Measurements from ENCODE around the gene IRF6.
"Not testable (repeated sequence)": the region's sequence is repeated elsewhere in the genome, so short reads cannot be mapped to it uniquely, and the experiment has no call there.

The IRF6 gene

GRCh38 chr1:209822706-209823105 is 16.8 kb upstream of the IRF6 start:
- DNase-seq: no peak

DNA sequence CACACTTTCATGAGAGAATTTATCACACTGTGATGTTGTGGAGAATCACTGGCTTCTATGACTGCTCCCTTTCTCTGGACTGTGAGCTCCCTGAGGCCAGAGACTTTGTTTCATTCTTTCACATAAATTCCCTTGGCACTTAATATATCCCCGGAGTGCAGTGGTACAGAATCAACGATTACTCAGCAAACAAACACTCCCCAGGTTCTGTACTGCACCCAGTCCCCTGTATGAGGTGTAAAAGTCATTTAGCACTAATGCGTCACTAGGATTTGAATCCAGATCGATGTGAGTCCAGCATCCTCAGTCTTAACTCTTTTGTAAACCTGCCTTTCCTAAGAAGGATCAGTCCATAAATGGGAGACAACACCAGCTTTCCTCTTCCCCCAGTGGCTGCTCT is 15.0 kb upstream of the IRF6 start:
- no peak for DNase-seq

DNA sequence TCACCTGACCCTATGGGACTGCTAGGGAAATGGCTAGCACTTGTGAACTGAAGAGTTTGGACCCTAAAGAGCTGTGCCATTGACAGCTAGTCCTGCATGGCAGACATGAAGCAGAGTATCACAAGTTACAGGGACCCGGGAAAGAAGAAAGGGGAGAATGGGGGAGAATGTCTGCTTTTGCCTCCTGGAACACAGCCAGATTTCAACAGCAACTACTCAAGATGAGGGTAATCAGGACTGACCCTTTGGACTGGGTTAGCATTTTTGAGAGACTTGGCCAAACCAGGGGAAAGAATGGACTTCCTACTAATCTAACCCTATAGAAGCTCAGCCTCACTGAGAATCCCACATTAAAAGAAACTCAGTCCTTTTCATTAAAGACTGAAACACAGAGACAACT is 13.1 kb upstream of the IRF6 start:
- DNase-seq: no peak

DNA sequence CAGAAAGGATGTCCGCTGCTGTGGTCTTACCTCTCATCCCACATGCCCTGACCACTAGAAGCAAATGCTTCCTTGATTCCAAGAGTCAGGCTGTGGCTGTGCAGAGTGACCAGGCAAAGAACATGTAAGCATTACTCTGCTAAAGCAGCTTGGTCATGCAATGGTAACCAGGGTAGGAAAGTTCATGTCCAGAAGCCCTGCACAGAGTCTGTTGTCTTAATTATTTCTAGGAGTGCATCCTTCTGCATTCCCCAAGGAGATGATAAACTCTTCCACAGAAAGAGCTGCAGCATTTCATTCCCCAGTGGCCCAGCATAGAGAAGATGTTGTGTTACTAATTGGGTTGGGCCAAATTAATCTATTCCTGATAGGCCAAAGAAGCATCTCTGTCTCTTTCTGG is 11.7 kb upstream of the IRF6 start:
- DNase-seq: no peak

DNA sequence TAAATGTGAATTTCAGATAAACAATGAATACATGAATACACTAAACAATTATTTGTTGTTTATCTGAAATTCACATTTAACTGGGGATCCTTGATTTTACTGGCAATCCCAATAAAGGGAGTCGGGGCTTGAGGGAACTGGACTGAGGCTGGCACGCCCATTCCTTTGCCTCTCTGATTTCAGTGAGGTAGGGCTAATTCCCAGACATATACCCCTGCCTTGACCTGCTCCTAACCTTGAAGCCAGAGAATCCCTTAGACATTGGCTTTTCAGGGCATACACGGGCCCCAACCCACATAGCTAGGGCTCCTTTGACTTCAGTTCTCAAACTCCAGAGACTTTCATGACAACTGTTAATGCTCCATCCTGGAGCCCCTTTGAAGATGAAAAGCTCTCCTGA is 11.0 kb upstream of the IRF6 start:
- DNase-seq: no peak

DNA sequence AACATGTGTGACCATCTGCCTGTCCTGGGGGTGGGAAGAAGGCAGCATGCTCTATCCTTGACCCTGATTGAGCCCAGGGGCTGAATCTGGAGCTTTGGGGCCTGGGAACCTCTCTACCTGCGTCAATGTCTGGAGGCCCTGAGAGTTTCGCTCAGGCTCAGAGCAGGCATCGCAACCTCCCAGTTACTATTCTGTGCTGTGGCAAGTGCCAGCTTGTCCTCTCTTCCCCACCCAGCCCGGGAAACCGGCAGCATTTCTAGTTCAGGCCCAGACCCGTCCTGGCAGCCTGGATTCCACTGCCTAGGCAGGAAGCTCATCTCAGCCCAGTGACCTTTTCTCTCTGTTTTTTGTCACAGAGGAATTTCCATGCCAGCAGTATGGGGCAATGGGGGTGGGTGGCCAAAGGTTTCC is 10.0 kb upstream of the IRF6 start:
- no peak for DNase-seq

- no peak for DNase-seq
Observed at GRCh38 chr1:209815490-209815889, 9.5 kb upstream of the IRF6 start.

DNA sequence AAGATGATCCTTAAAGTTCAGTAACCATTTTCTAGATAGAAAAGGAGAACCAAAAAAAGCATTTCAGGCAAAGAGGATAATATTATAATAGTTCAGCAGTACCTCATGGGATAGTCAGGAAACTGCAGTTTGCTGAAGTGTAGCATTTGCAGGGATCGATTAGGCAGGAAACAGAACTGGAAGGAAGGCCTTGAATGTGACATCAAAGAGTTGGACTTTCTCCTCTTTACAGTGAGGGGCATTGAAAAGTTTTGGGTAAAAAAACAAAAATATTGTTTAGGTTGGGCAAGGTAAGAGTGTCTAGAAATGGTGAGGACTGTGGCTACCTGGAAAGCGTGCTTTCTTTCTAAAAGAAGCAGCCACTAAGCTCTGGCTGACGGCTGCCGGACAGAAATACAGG is 8.0 kb upstream of the IRF6 start:
- no peak for DNase-seq

DNA sequence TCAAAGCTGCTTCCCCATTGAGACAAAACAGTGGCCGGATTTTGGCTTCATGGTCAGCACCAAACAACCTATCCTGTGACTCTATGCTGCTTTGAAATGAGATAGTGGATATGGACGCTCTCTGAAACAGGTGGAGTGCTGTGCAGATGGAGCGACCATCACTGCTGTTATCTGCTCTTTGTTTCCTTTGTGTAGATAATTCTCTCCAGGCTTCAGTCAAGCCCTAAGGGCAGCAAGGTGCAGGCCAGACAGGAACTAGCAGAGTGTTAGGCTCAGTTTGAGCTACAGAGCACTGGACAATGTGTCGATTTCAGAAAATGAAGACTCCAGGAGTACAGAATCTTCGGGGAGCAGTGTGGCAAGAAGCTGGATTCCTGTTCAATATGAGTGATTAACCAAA is 4.8 kb upstream of the IRF6 start:
- no peak for DNase-seq

GRCh38 chr1:209809611-209810010 is 3.7 kb upstream of the IRF6 start:
- DNase-seq: no peak

- peak; percentile 89 for DNase-seq
Observed at GRCh38 chr1:209808059-209808581, 2.2 kb upstream of the IRF6 start.

GRCh38 chr1:209807509-209807908 is 1.6 kb upstream of the IRF6 start:
- DNase-seq: no peak

DNA sequence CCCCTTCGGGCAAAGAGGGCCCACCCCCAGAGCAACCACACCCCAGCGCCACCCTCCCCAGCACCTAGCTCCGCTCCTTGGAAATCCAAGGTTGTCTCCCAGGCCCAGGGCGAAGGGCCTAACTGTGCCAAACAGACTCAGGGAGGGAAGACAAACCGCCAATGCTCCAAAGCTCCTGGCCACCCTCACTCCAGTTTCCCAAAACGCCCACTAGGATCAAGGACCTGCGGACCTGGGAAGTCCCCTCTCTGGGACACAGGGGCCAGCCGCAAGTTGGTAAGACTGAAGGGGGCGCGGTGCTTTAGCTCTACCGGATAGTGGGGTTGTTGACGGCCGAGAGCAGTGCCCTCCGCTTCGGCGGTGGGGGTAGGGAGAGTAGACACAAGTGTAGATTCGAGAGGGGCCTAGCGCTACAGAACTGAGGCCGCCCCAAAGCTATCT is 581 bp downstream of the IRF6 start:
- no peak for DNase-seq

GRCh38 chr1:209803568-209803967 is 2.4 kb downstream of the IRF6 start:
- no peak for DNase-seq

DNA sequence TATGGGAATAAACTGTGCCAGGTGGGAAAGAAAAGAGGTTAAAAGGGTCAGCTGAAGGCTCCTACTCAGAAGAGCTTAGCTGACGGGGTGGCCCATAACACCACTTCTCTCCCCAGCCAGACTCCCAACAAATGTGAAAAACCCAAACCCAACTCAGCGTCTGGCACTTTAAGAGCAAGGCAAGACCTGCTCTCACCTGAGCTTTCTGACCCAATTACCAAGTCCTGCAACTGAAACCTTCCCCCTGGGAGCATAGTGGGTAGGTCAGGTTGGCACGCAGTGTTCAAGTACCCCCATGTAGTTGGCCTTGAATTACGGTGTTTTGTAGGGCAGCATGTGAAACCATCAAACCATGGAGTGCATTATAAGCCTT is 3.2 kb downstream of the IRF6 start:
- DNase-seq: no peak

GRCh38 chr1:209802117-209802779 is 3.7 kb downstream of the IRF6 start:
- no peak for DNase-seq

DNA sequence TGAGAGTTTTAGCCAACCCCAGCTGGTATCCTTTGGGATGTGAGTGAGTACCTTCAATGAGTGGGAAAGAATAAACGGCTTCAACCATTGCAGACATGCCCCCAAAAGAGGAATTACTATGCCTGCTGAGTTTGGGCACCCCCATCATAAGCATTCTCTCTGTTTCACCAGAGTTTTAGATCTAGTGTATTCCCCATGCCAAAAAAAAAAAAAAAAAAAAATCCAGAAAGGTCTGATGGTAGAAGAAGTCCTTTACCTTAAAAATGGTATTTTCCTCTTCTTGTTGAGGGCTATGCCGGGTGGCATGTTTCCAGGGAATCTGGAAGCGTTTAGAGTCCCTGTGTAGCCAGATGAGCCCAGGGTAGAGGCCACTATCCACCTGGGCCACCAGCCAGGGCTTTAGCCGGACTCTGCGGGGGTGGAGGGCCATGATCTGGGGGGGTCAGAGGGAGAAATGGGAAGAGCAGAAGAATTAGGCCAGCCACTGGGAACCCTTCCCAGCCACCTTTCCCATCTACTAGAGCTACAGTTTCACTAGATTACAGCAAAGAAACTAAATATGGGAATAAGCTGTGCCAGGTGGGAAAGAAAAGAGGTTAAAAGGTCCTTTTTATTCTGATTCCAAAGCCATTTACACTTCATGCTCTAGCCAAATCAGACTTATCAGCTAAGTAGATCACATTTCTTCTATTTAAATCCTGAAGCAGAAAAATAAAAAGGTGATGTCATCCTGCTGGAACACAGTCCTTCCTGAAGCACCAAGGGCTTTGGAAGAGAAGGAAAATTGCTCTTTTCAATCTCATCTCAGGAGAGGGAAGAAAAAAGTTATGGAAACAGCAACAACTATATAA is 4.7 kb downstream of the IRF6 start:
- no peak for DNase-seq

DNA sequence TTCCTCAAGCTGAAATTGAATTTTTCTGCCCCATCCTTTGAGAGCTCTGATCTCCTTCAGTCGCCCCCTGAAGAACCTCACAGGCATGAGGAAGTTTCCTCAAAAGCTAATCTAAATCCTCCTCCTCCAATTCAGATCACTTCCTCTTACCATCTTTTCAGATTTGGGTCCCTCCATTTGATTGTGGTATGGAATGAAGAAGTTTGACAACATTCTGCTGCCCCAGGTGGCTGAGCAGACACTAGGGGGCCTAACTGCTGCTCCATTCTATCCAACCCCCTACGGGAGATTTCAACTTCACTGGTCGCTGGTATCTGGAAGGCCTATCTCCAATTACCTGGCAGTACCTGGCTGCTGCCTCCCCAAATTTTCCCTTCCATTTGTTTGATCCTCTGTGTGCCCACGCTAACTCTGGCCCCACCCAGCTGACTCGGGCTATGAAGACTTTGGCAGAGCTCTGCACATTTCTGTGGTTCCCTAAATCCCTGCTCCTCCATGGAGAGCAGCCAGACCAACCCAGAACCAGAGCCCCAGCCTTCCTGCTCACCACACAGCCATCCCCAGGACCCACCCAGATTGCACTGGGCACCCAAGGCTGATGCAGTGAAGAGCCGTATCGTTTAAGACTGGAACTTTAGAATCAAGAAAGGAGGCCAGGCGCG is 7.8 kb downstream of the IRF6 start:
- no peak for DNase-seq

- not testable (repeated sequence) for DNase-seq
Observed at GRCh38 chr1:209793711-209794110, 12.2 kb downstream of the IRF6 start.

DNA sequence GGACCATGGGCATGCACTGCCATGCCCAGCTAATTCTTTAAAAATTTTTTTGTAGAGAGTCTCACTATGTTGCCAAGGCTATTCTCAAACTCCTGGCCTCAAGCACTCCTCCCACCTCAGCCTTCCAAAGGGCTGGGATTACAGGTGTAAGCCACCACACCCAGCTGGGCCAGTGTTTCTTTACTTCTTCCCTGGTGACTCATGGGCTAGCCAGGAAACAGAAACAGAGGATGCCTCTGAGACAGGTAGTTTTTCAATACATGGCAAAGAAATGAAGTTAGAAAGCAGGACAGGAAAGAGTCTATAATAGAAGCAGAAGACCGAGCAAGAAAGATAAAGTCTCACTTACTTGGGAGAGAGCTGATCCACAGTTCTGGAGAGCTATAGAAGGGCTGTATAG is 14.0 kb downstream of the IRF6 start:
- no peak for DNase-seq

DNA sequence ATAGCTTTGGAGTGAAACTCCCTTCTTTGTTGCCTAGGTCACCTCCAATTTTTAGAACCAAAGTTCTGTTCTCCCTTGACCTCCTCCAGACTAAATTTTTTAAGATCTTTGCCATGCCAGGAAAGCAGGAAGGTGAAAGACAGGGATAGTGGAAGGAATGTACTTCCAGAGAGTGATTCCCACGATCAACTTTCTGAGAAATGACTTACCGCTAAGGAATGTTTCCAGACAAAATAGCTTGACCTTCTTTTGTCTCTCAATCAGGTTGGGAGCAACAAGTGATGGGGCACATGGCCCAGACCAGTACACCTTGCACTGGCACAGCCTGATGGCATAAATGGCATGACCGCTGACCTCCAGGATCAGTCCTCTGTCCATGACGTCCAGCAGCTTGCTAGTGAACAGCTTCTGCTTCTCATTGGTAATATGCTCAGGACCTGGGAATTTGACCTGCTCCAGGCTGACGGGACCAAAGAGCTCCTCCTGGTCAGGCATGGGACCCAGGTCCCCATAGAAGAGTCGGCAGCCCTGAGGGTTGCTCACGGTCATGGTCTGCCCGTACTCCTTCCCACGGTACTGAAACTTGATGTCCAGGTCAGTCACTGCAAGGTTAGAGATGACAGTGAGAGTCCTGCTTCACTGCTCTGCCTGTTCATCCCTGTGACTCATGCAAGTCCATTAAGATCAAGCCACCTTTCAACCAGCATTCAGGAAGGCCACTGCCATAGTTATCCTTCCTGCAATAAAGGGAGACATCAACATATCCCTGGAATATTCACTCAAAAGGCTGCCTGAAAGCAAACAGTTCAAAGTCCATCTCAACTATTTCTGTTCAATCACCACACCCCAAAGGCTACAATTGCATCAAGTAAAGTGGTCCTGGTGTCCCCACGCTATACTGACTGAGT is 15.4 kb downstream of the IRF6 start:
- no peak for DNase-seq

DNA sequence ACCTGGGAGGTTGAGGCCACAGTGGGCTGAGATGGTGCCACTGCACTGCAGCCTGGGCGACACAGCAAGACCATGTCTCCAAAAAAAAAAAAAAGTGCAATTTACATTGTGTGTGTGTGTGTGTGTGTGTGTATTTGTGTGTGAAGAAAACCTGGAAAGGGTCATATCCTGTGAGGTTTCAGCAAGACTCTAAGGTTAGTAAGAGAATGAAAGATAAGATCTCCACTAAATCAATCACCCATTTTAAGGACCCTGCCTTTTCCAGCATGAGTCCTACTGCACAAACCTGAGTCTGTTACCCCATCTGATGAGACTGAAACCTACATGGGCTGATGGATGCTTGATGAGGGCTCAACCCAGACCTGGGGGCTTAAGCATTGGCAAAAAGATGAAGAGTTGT is 16.7 kb downstream of the IRF6 start:
- no peak for DNase-seq

DNA sequence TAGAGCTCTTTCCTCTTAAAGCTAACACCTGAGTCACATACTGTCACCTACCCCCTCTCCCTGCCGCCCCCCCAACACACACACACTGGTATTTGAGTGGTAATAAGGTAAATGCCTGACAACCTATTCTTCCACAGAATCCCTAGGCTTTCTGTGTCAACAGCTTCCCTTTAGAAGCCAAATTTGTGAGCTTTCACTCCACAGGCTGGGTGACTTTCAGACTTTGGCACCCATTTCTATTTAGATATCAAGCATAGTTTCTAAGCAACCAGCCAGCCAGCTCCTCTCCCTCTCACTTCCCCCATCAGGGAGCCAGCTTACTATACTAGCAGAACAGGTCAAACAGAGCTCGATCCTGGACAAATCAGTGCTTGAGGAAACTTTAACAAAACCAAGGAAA is 18.4 kb downstream of the IRF6 start:
- no peak for DNase-seq

All from suppressor macrophage treated with lipopolysaccharide for 4 hours (primary cell).